MM.1S (cell line): ENCODE data around the gene MRPL4.

Source experiments
- DNase-seq: peaks from one replicate; pipeline ENCODE4 v3.0.0-alpha.2; 2015
- H2AFZ ChIP-seq: fragments of 300-600 bp; sonication (generic); 2 replicates; pipeline ENCODE4 v1.6.0; 2016; ENCODE audit warnings: antibody characterized with exemption, low read length
- H3F3A ChIP-seq: fragments of 300-600 bp; sonication (generic); 2 replicates; pipeline ENCODE4 v1.6.1; 2016; ENCODE audit warnings: mild to moderate bottlenecking, antibody characterized with exemption, low read length, moderate library complexity, mixed read lengths; ENCODE audit not compliant: insufficient read depth
- H3K27ac ChIP-seq: fragments of 300-600 bp; sonication (generic); 2 replicates; pipeline ENCODE4 v1.5.1; 2016; ENCODE audit warnings: mild to moderate bottlenecking, low read length
- H3K27me3 ChIP-seq: fragments of 300-600 bp; sonication (generic); replicated peaks from 2 replicates; pipeline ENCODE4 v1.6.0; 2016; ENCODE audit warnings: low read length; ENCODE audit not compliant: insufficient read depth
- H3K36me3 ChIP-seq: fragments of 300-600 bp; sonication (generic); replicated peaks from 2 replicates; pipeline ENCODE4 v1.6.1; 2016; ENCODE audit warnings: mild to moderate bottlenecking, low read length, mixed read lengths; ENCODE audit not compliant: insufficient read depth
- H3K4me1 ChIP-seq: fragments of 300-600 bp; sonication (generic); 2 replicates; pipeline ENCODE4 v1.6.1; 2016; ENCODE audit warnings: low read length, mixed read lengths
- H3K4me2 ChIP-seq: fragments of 300-600 bp; sonication (generic); 2 replicates; pipeline ENCODE4 v1.6.0; 2016; ENCODE audit warnings: low read depth, low read length
- H3K4me3 ChIP-seq: fragments of 300-600 bp; sonication (generic); 2 replicates; pipeline ENCODE4 v1.5.1; 2016; ENCODE audit warnings: low read length, mixed read lengths
- H3K79me2 ChIP-seq: fragments of 300-600 bp; sonication (generic); 2 replicates; pipeline ENCODE4 v1.6.1; 2016; ENCODE audit warnings: mixed run types, low read length, mixed read lengths
- H3K9ac ChIP-seq: fragments of 300-600 bp; sonication (generic); 2 replicates; pipeline ENCODE4 v1.6.1; 2016; ENCODE audit warnings: low read length, mixed read lengths
- H3K9me2 ChIP-seq: fragments of 300-600 bp; sonication (generic); replicated peaks from 2 replicates; pipeline ENCODE4 v1.6.1; 2016; ENCODE audit warnings: mild to moderate bottlenecking, low read length, mixed read lengths; ENCODE audit not compliant: insufficient read depth
- H3K9me3 ChIP-seq: fragments of 300-600 bp; sonication (generic); replicated peaks from 2 replicates; pipeline ENCODE4 v1.6.1; 2016; ENCODE audit warnings: mild to moderate bottlenecking, low read length, mixed read lengths; ENCODE audit not compliant: insufficient read depth
- H4K20me1 ChIP-seq: fragments of 300-600 bp; sonication (generic); 2 replicates; pipeline ENCODE4 v1.6.1; 2016; ENCODE audit warnings: mild to moderate bottlenecking, low read length, moderate library complexity, mixed read lengths; ENCODE audit not compliant: insufficient read depth
- EZH2 ChIP-seq: fragments of 300-600 bp; sonication (generic); optimal IDR thresholded peaks from 2 replicates; pipeline ENCODE3; 2017; ENCODE audit warnings: low read depth, mild to moderate bottlenecking, antibody characterized with exemption, low read length, mixed read lengths
- EZH2phosphoT487 ChIP-seq: fragments of 300-600 bp; sonication (generic); IDR thresholded peaks from 2 replicates; pipeline ENCODE4 v1.6.1; 2018; ENCODE audit warnings: antibody characterized with exemption, low read length
- TF ChIP-seq, protein P1 (sequence below): fragments of 300-600 bp; sonication (generic); IDR thresholded peaks from 2 replicates; pipeline ENCODE4 v1.5.1; 2016; ENCODE audit warnings: antibody characterized with exemption, low read length, mixed read lengths

MRPL4 gene

DNA sequence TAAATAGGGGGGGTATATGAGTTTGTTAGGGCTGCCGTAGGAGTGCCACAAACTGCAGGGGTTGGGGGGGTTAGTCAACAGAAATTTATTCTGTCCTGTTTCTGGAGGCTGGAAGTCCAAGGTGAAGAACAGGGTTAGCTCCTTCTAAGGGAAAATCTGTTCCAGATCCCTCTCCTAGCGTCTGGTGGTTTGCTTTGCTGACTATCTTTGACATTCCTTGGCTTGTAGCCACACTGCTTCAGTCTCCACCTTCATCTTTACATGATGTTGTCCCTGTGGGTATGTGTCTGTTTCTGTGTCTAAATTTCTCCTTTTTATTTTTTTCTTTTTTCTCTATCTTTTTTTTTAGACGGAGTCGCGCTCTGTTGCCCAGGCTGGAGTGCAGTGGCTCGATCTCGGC lies 10.8 kb downstream of the MRPL4 start:
- no peak overlapping the region for H3K4me2 ChIP-seq
- H3F3A ChIP-seq: no peaks in the 10 kb centered on the region
- no peaks in the 10 kb centered on the region for H3K9me3 ChIP-seq
- H3K9ac ChIP-seq: no peak overlapping the region
- no peaks in the 10 kb centered on the region for H3K79me2 ChIP-seq
- DNase-seq: no peak
- no peaks in the 10 kb centered on the region for H3K36me3 ChIP-seq
- no peak overlapping the region for H3K4me3 ChIP-seq
- no peaks in the 10 kb centered on the region for H3K27me3 ChIP-seq
- H3K27ac ChIP-seq: no peak overlapping the region
- H3K4me1 ChIP-seq: no peaks in the 10 kb centered on the region
- no peaks in the 10 kb centered on the region for H4K20me1 ChIP-seq
- H3K9me2 ChIP-seq: no peaks in the 10 kb centered on the region
- no peak overlapping the region for H2AFZ ChIP-seq
- TF ChIP-seq EZH2phosphoT487 (no peak), EZH2 (no peak)
- TF ChIP-seq, protein P1, sequence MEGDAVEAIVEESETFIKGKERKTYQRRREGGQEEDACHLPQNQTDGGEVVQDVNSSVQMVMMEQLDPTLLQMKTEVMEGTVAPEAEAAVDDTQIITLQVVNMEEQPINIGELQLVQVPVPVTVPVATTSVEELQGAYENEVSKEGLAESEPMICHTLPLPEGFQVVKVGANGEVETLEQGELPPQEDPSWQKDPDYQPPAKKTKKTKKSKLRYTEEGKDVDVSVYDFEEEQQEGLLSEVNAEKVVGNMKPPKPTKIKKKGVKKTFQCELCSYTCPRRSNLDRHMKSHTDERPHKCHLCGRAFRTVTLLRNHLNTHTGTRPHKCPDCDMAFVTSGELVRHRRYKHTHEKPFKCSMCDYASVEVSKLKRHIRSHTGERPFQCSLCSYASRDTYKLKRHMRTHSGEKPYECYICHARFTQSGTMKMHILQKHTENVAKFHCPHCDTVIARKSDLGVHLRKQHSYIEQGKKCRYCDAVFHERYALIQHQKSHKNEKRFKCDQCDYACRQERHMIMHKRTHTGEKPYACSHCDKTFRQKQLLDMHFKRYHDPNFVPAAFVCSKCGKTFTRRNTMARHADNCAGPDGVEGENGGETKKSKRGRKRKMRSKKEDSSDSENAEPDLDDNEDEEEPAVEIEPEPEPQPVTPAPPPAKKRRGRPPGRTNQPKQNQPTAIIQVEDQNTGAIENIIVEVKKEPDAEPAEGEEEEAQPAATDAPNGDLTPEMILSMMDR: no peak

DNA sequence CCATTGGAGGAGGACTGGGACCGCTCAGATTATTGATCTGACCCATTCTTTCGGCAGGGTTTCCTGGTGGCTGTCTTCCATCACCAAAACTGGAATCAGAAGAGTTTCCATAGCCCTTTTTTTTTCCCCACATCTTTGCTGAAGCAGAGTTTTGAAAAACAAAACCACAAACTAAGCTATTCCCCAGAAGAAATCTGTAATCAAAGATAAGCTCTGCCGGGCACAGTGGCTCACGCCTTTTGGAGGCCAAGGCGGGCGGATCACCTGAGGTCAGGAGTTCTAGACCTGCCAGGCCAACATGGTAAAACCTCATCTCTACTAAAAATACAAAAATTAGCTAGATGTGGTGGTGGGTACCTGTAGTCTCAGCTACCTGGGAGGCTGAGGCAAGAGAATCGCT lies 14.7 kb downstream of the MRPL4 start:
- no peaks in the 10 kb centered on the region for H3K9me2 ChIP-seq
- no peaks in the 10 kb centered on the region for H4K20me1 ChIP-seq

DNA sequence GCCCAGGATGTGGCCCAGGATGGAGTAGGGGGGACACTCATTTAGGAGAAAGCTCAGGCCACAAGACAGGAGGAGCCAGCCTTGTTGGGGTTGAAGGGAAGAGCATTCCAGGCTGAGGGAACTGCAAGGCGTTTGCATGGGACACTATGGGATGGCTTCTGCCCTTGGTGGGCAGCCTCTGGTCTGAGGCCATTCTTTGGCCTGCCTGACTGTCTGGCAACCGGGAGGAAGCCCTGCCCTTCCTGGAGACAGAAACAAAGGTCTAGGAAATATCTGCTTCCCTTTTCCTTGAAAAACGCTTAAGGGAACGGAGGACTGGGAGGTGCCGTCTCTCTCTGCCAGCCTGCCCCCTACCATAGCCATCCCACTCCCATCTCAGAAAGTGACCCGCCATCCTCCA lies 16.1 kb downstream of the MRPL4 start:
- Histone ChIP-seq H3K4me2 (no peak overlapping the region), H3K9ac (no peak overlapping the region), H3K79me2 (peaks cover 8% of the 10 kb centered on the region; the same call in 1 of the 2 replicates), H2AFZ (no peak overlapping the region), H3K27me3 (no peaks in the 10 kb centered on the region), H3K4me3 (no peak overlapping the region), H3K4me1 (0 out of 2 replicates have a peak, but pooled peaks cover 13% of the 10 kb centered on the region), H3K9me3 (no peaks in the 10 kb centered on the region), H3K9me2 (no peaks in the 10 kb centered on the region), H4K20me1 (no peaks in the 10 kb centered on the region), H3K36me3 (no peaks in the 10 kb centered on the region), H3F3A (no peaks in the 10 kb centered on the region), H3K27ac (no peak overlapping the region)
- DNase-seq: no peak
- TF ChIP-seq, protein P1: no peak
- TF ChIP-seq EZH2phosphoT487: no peak
- TF ChIP-seq EZH2: no peak

More for the DNA sequence above, 14.7 kb downstream of the MRPL4 start:
- 0 out of 2 replicates have a peak, but pooled peaks cover 13% of the 10 kb centered on the region for H3K4me1 ChIP-seq
- 0 out of 2 replicates have a peak, but pooled peaks cover 2% of the 10 kb centered on the region for H3K79me2 ChIP-seq
- no peaks in the 10 kb centered on the region for H3F3A ChIP-seq
- H3K4me2 ChIP-seq: no peak overlapping the region
- H3K9ac ChIP-seq: no peak overlapping the region
- H3K9me3 ChIP-seq: no peaks in the 10 kb centered on the region
- H3K4me3 ChIP-seq: no peak overlapping the region
- H3K27ac ChIP-seq: no peak overlapping the region
- no peak for DNase-seq
- H3K36me3 ChIP-seq: no peaks in the 10 kb centered on the region
- TF ChIP-seq EZH2phosphoT487 (no peak), EZH2 (no peak)
- TF ChIP-seq, protein P1: no peak
- H2AFZ ChIP-seq: no peak overlapping the region
- H3K27me3 ChIP-seq: no peaks in the 10 kb centered on the region
